Ovary (tissue), 3 donors: ENCODE results near the gene COQ7.

Experiments used
- CTCF ChIP-seq, 3 donors: fragments of 450-650 bp in 2 of 3; fragments of 200-600 bp in 1 of 3; IDR thresholded peaks; one replicate each; pipeline versions ENCODE4 v1.5.1 to v1.8.0; 2016 to 2022; ENCODE audit warnings: antibody characterized with exemption in 3 of 3, mild to moderate bottlenecking in 1 of 3
- POLR2A ChIP-seq: fragments of 450-650 bp; IDR thresholded peaks from one replicate; pipeline ENCODE4 v1.6.1; 2017; ENCODE audit warnings: antibody characterized with exemption, mild to moderate bottlenecking, moderate library complexity
- donor health status: DM: no; HTN: no; CAD: no.

- no peak for TF ChIP-seq POLR2A
- TF ChIP-seq CTCF (IDR thresholded peaks at IDR 0.05), result no peak
Measured at GRCh38 chr16:19118938-19119431, 51.6 kb downstream of the COQ7 start.
